Small intestine (tissue), 7 donors: ENCODE data around the gene STK38L. TPM values are rescaled to one million over a fixed set of nuclear protein-coding genes. Genes with fewer than 3 reads are reported as not detected.

Experiments
- DNase-seq, 2 donors: peaks; one replicate each; pipeline versions ENCODE4 v3.0.0 to v3.0.0-alpha.2; 2013
- FAIRE-seq: peaks from 2 replicates; lab custom pipeline; 2012; peaks lifted over from hg19 to GRCh38; lab: Jason Lieb, UNC
- H3K27ac ChIP-seq, 3 donors: one replicate each; pipeline ENCODE4 v1.5.1; 2013; ENCODE audit warnings: low read length in 2 of 3, mild to moderate bottlenecking in 2 of 3, control low read depth in 1 of 3, inconsistent platforms in 1 of 3, low read depth in 1 of 3, moderate library complexity in 1 of 3
- H3K27me3 ChIP-seq, 3 donors: one replicate each; pipeline ENCODE4 v1.6.1; 2013; ENCODE audit warnings: low read length in 3 of 3, inconsistent platforms in 1 of 3; ENCODE audit not compliant: control insufficient read depth in 3 of 3, insufficient read depth in 3 of 3
- H3K36me3 ChIP-seq, 3 donors: one replicate each; pipeline ENCODE4 v1.6.1; 2013; ENCODE audit warnings: low read length in 3 of 3, inconsistent platforms in 1 of 3, low read depth in 1 of 3, mild to moderate bottlenecking in 1 of 3, moderate library complexity in 1 of 3; ENCODE audit not compliant: control insufficient read depth in 3 of 3, insufficient read depth in 2 of 3
- H3K4me1 ChIP-seq, 3 donors: one replicate each; pipeline ENCODE4 v1.6.1; 2013; ENCODE audit warnings: low read length in 2 of 3, inconsistent platforms in 1 of 3, low read depth in 1 of 3, mild to moderate bottlenecking in 1 of 3, moderate library complexity in 1 of 3; ENCODE audit not compliant: control insufficient read depth in 3 of 3, insufficient read depth in 2 of 3
- H3K4me3 ChIP-seq, 3 donors: one replicate each; pipeline ENCODE4 v1.5.1; 2013; ENCODE audit warnings: low read length in 3 of 3, control low read depth in 1 of 3, inconsistent platforms in 1 of 3, low read depth in 1 of 3, mild to moderate bottlenecking in 1 of 3, moderate library complexity in 1 of 3
- H3K9me3 ChIP-seq, 2 donors: one replicate each; pipeline ENCODE4 v1.6.1; 2013; ENCODE audit warnings: low read depth in 1 of 2, low read length in 1 of 2; ENCODE audit not compliant: control insufficient read depth in 2 of 2, insufficient read depth in 1 of 2
- WGBS, 3 donors: extraction: QIAGEN DNeasy Blood & Tissue Kit; methylation state at CpG; one replicate each; pipeline ENCODE4 v1.1.7; 2013; 5-methylcytosine and 5-hydroxymethylcytosine counted together
- polyA plus RNA-seq, 4 donors: library from polyadenylated mRNA; stranded (reverse) in 3 of 4; unstranded in 1 of 4; fragments of 200-250 nt in 3 of 4; fragments of 120-200 nt in 1 of 4; gene quantifications; one replicate each; pipeline versions ENCODE4 v1.2.1 to v1.2.3, GENCODE V29; 2013
- donor health status: healthy with polysubstance abuse.
- donor health status: control.
- donor health status: control.
- donor health status: Bipolar disorder and iron deficiency.
- donor health status: healthy.

Gene STK38L
- polyA plus RNA-seq, 4 donors, result 5.8 to 23.8 (median 10.6) TPM

DNA sequence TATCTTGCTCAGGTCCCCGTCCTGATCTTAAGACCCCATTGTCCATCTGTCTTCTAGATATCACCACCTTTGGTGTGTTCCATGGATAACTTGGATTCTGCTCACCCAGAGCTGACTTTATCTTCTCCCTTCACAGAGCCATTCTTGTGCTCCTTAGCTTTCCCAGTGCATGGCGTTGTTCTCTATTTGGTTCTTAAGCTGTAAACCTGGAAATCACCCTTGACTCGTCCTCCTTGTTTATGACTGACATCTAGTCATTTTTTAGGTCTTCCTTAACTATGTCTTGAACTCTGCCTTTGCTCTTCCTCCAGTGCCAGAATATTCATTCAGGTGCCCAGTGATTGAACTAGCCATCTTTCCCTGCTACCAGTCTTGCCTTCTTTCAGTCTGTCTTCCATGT lies 11.7 kb downstream of the STK38L start:
- WGBS, 3 donors, result 93% methylated on average over 3 of the region's 3 CpGs
- DNase-seq (no peak), FAIRE-seq (no peak)
- Histone ChIP-seq H3K4me3 (no peak overlapping the region), H3K27ac (no peak overlapping the region), H3K36me3 (no peaks in the 10 kb centered on the region), H3K9me3 (no peaks in the 10 kb centered on the region), H3K4me1 (peaks cover 0 to 15% (median 4%) of the 10 kb centered on the region in 3 donors), H3K27me3 (no peaks in the 10 kb centered on the region)

DNA sequence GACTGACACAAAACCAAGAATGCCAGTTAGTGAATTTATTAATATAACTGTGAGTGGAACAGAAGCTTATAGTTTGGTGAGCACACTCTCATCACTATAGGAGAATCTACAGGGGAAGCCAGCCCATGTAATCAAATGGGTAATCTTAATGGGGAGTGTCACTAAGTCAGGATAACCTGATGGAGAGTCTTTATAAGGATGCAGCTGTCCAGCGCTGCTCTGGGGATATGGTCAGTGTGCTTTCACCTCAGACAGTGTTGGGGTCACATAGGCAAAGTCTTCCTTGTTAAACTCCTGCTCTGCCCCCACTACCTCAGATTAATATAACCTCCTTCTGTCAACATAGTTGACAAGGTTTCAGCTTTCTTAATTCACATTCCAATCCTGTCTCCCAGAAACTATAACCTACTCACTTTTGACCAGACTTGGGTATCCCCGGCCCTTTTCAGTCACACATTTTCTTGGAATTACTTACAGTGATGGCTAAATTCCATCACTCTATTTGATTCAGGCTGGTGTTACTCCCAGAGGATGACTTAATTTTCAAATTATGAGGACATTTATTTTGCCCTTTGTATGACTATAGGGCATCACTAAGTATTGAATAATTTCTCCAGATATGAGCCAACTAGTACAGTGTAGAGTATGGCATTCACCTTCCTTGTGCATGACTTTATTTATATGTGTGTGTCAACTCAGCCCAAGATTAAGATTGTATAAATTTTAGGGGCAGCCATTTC lies 13.2 kb downstream of the STK38L start:
- Histone ChIP-seq H3K27ac (no peak overlapping the region), H3K36me3 (no peaks in the 10 kb centered on the region), H3K4me1 (peaks cover 0 to 16% (median 4%) of the 10 kb centered on the region in 3 donors), H3K4me3 (no peak overlapping the region), H3K9me3 (no peaks in the 10 kb centered on the region), H3K27me3 (no peaks in the 10 kb centered on the region)
- FAIRE-seq, result no peak
- DNase-seq, result no peak
- WGBS, 3 donors, result 88 to 96% (median 93%) methylated on average over 2 of the region's 2 CpGs

DNA sequence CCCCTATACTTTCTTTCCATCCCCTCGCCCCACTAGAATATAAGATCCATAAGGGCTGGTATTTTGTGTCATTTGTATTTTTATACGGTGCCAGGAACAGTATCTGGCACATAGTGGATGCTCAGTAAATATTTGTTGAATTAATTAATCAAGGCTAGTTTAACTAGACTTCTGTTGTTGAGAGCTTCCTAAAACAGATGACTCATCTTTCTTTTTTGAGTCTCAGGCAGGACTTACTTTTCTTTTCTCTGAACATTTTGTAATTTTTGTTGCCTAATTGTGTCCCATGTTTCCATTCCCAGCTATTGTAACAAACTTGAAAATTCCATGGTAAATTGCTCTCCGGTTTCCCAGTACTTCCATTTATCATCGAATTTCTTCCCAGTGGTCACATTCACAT lies 16.7 kb downstream of the STK38L start:
- H3K36me3 ChIP-seq, result no peaks in the 10 kb centered on the region
- peaks cover 0 to 10% (median 0%) of the 10 kb centered on the region in 3 donors for H3K4me1 ChIP-seq
- H3K27ac ChIP-seq, result peak overlapping the region in 1 of 3 donors; percentile 42
- no peaks in the 10 kb centered on the region for H3K27me3 ChIP-seq
- no peaks in the 10 kb centered on the region for H3K9me3 ChIP-seq
- no peak overlapping the region for H3K4me3 ChIP-seq
- WGBS, 3 donors, result 70 to 80% (median 76%) methylated on average over 4 of the region's 4 CpGs
- no peak for DNase-seq
- FAIRE-seq, result no peak

DNA sequence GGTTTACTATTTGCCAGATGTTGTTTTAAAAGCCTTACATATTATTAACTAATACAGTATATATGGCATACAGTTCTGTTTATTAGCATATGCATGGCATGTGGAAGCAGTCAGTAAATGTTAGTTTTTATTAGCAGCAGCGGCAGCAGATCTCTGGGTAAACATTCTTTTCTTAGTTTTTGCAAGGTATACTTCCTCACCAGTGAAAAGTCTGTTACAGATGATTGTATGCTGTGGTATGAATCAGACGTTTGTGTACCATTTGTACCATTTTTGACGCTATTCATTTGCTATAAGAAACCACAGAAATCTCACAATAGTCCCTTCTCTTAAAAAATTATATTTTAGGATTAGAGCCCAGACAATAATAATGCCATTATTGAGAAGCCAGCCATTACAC lies 17.8 kb downstream of the STK38L start:
- FAIRE-seq (peak; percentile 15), DNase-seq (no peak)
- no peaks in the 10 kb centered on the region for H3K36me3 ChIP-seq
- 58 to 69% (median 63%) methylated on average over 3 of the region's 3 CpGs for WGBS, 3 donors
- H3K4me1 ChIP-seq, result peaks cover 0 to 10% (median 0%) of the 10 kb centered on the region in 3 donors
- no peaks in the 10 kb centered on the region for H3K27me3 ChIP-seq
- H3K27ac ChIP-seq, result no peak overlapping the region
- H3K4me3 ChIP-seq, result no peak overlapping the region
- H3K9me3 ChIP-seq, result no peaks in the 10 kb centered on the region

DNA sequence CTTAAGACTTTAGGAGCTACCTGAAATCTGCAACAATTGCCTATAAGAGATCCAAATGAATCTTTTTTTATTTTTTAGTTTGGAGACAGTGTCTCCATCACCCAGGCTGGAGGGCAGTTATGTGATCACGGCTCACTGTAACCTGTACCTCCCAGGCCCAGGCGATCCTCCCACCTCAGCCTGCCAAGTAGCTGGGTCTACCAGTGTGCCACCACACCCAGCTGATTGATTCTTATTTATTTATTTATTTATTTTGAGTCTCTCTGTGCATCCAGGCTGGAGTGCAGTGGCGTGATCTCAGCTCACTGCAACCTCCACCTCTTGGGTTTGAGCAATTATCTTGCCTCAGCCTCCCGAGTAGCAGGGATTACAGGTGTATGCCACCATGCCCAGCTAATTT lies 26.1 kb downstream of the STK38L start:
- Histone ChIP-seq H3K27me3 (no peaks in the 10 kb centered on the region), H3K4me1 (peaks cover 3 to 17% (median 6%) of the 10 kb centered on the region in 3 donors), H3K4me3 (no peak overlapping the region), H3K9me3 (peaks cover 0 to 5% of the 10 kb centered on the region in 2 donors), H3K27ac (no peak overlapping the region), H3K36me3 (peaks cover 0 to 4% (median 2%) of the 10 kb centered on the region in 3 donors)
- 89 to 95% (median 95%) methylated on average over 4 of the region's 4 CpGs for WGBS, 3 donors
- FAIRE-seq (no peak), DNase-seq (no peak)

DNA sequence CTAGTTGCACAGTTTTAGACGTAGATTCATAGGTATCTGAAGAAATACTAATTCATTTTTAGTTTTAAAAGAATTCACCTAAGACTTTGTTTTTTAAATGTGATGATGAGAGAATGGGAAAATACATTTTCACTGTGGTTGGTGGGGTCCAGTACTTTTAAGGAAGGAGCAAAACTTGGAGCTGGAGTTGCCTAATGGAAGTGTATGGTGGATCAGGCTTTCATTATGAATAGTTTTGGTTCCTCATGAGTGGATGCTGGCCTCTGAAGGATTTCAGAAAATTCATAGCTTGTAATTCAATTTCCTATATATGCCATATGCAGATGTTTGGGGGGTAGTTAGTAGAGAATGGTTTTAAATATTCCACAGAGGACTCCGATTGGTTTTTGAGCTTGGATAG lies 27.1 kb downstream of the STK38L start:
- peaks cover 3 to 17% (median 6%) of the 10 kb centered on the region in 3 donors for H3K4me1 ChIP-seq
- no peak for FAIRE-seq
- H3K36me3 ChIP-seq, result peaks cover 0 to 4% (median 2%) of the 10 kb centered on the region in 3 donors
- peaks cover 0 to 5% of the 10 kb centered on the region in 2 donors for H3K9me3 ChIP-seq
- H3K27me3 ChIP-seq, result no peaks in the 10 kb centered on the region
- no peak for DNase-seq
- H3K4me3 ChIP-seq, result no peak overlapping the region
- WGBS, 3 donors, result 90 to 96% (median 94%) methylated on average over 2 of the region's 2 CpGs
- H3K27ac ChIP-seq, result peak overlapping the region in 1 of 3 donors; percentile 24

DNA sequence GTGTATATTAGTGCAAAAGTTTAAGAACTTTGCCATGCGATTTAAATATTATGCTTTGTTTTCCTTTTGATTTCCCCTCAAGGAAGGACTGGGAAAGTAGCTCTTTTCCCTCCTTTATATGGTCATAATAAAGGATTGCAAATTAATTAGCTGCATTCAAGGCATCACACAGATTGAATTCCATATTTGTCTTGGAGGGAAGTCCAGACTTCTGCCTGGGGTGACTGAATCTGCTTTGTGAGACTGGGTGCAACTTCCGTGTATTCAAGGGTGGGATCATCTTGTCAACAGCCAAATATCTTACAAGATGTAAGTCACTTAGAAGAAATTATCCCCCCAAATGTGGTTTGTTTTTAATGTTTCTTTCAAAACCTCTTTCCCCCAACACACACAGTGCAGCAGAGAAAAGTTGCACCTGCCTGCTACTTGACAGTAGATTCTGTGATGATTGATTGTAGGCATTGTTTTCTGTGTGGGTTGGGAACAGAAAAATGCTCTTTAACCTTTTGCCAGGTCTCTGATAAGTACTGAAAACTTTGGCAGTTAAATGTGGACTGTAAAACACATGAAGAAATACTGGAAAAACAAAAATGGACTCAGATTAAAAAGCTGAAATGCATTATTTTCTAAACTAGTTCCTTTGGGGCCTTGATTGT lies 28.4 kb downstream of the STK38L start:
- DNase-seq (peak; percentile 69 to 83), FAIRE-seq (no peak)
- Histone ChIP-seq H3K4me1 (peaks cover 3 to 21% (median 10%) of the 10 kb centered on the region in 3 donors), H3K9me3 (peaks cover 0 to 5% of the 10 kb centered on the region in 2 donors), H3K27ac (peak overlapping the region in 2 of 3 donors; percentile 43 to 57), H3K36me3 (peaks cover 0 to 4% (median 2%) of the 10 kb centered on the region in 3 donors), H3K27me3 (no peaks in the 10 kb centered on the region), H3K4me3 (no peak overlapping the region)
- 11 to 36% (median 16%) methylated on average over 2 of the region's 2 CpGs for WGBS, 3 donors

DNA sequence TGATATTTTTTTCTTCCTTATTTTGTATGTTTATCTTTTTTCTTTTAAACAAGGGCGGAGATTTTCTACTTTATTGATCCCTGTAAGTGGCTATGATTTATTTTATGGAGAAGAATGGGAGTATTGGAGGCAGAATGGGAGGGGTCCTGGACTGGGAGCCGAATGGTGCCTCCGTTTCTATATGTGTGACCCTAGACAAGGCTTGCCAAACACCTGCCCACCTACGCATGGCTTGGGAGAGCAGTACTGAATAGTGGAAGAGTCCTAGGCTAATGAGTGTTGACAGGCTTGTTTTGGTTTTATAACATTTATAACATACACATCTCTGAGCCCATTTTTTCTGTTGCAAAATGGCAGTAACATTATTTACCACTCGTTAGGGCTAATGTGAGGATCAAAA lies 29.0 kb downstream of the STK38L start:
- H3K27ac ChIP-seq, result peak overlapping the region in 2 of 3 donors; percentile 43 to 82
- no peaks in the 10 kb centered on the region for H3K27me3 ChIP-seq
- H3K4me1 ChIP-seq, result peaks cover 4 to 27% (median 14%) of the 10 kb centered on the region in 3 donors
- WGBS, 3 donors, result 11 to 66% (median 54%) methylated on average over 5 of the region's 5 CpGs
- peaks cover 0 to 4% (median 2%) of the 10 kb centered on the region in 3 donors for H3K36me3 ChIP-seq
- no peak overlapping the region for H3K4me3 ChIP-seq
- no peak for DNase-seq
- FAIRE-seq, result no peak
- peaks cover 0 to 5% of the 10 kb centered on the region in 2 donors for H3K9me3 ChIP-seq
